Erythroblast (primary cell): ENCODE results near the gene ZNF138.
"Not testable (repeated sequence)": the region's sequence is repeated elsewhere in the genome, so short reads cannot be mapped to it uniquely, and the experiment has no call there.

ENCODE experiments used
- GATA1 ChIP-seq: IDR thresholded peaks from 2 replicates; pipeline ENCODE4 v1.6.1; 2011; ENCODE audit warnings: low read depth, mild to moderate bottlenecking, control low read depth, low read length, moderate library complexity
- POLR2A ChIP-seq: IDR thresholded peaks from 2 replicates; pipeline ENCODE4 v1.6.1; 2011; ENCODE audit warnings: mild to moderate bottlenecking, low read length

- not testable (repeated sequence) for TF ChIP-seq POLR2A, GATA1
These were observed 5.0 kb upstream of the ZNF138 start for GRCh38 chr7:64789241-64789640.
